ENCODE results near the gene ACOT8. TPM values are rescaled to one million over a fixed set of nuclear protein-coding genes. Genes with fewer than 3 reads are reported as not detected.

ACOT8 gene
- total and polyA plus RNA-seq, 4 donors, result 24.7 to 34.3 (median 31.9) TPM

DNA sequence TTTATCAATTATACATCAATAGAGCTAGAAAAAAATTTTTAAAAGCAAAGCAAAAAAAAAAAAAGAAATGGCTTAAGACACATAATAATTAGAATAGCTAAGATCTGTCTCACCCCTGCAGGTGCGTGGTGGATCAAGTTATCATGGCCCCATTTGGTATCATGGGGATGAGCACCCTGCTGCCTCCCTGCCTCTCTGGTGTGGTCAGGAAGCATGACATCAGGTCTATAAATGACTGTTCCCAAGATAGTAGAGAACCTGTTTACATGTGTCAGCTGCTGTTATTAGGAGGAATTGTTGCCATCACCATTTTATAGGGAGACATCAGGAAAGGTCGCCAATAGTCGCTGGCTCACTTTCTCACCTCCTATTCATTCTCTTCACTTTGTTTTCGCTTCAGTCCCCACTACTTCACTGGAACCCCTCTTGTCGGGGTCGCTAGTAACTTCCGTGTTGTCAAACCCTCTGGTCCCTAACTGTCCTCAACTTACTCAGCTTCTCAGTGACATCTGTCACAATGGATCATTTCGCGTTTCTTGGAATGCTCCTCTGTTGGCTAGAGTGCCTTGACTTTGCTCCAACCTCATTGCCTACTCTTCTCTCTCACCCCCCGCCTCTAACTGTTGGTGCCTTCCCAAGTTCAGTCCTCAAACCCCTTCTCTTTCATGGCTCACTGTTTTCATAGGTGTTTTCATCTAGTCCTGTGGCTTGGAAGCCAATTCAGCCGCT, 60.7 kb downstream of the ACOT8 start:
- H3K27me3 ChIP-seq (ENCODE audit: control insufficient read depth in 3 of 3, insufficient read depth in 3 of 3, low read length in 2 of 3), result no peaks in the 10 kb centered on the region
- no peak overlapping the region for H3K27ac ChIP-seq (ENCODE audit: low read depth in 1 of 2, low read length in 1 of 2)
- H3K9ac ChIP-seq (ENCODE audit: insufficient read depth in 1 of 2, low read length in 2 of 2), result no peak overlapping the region
- DNase-seq (no peak), ATAC-seq (ENCODE audit: insufficient read depth, low FRiP score) (no peak)
- H3K36me3 ChIP-seq (ENCODE audit: control insufficient read depth in 4 of 4, insufficient read depth in 4 of 4, low read length in 4 of 4), result peaks cover 15 to 23% (median 23%) of the 10 kb centered on the region in 4 donors
- H3K9me3 ChIP-seq (ENCODE audit: control insufficient read depth in 4 of 4, insufficient read depth in 3 of 4, low read length in 3 of 4), result no peaks in the 10 kb centered on the region
- TF ChIP-seq, protein P1, sequence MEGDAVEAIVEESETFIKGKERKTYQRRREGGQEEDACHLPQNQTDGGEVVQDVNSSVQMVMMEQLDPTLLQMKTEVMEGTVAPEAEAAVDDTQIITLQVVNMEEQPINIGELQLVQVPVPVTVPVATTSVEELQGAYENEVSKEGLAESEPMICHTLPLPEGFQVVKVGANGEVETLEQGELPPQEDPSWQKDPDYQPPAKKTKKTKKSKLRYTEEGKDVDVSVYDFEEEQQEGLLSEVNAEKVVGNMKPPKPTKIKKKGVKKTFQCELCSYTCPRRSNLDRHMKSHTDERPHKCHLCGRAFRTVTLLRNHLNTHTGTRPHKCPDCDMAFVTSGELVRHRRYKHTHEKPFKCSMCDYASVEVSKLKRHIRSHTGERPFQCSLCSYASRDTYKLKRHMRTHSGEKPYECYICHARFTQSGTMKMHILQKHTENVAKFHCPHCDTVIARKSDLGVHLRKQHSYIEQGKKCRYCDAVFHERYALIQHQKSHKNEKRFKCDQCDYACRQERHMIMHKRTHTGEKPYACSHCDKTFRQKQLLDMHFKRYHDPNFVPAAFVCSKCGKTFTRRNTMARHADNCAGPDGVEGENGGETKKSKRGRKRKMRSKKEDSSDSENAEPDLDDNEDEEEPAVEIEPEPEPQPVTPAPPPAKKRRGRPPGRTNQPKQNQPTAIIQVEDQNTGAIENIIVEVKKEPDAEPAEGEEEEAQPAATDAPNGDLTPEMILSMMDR (IDR thresholded peaks at IDR 0.05; ENCODE audit: control extremely low read depth, extremely low read depth), result no peak
- no peak overlapping the region for H3K4me3 ChIP-seq
- 93 to 98% methylated on average over 11 of the region's 11 CpGs for WGBS, 2 donors
- peaks cover 0 to 8% (median 4%) of the 10 kb centered on the region in 5 donors for H3K4me1 ChIP-seq (ENCODE audit: control insufficient read depth in 5 of 5, insufficient read depth in 5 of 5, low read length in 5 of 5)

DNA sequence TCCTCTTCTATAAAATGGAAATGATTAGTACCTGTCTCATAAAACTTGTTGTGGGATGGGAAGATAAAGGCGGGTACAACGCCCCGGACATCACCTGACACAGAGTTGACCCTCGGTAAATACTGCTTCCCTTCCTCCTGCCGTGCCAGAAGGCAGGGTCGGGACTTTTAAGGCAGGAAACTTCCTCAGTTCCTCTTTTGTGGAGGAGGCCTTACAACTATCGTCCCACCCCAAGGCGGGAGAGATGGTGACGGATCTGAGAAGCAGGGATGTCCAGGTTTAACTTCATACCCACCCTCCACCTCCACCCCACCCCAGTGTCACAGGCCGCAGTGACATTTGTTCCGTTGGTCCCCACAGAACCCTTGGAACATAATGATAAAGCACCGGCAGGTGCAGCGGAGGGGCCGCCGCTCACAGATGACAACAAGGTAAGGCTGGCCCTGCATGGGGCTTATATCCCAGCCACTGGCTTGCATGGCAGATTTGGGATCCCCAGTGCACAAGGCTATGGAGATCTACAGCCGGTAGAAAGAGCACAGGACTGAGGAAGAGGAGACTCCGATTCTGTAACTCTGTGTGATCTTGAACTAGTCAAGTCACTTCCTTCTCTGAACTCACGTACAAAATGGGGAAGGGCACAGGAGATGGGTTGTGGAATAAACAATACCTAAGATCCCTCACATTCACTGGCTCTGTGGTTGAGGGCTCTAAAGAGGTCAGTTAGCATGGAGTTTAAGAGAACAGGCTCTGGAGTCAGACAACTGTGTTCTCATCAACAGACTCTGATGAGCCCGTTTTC, 64.7 kb downstream of the ACOT8 start:
- no peak for DNase-seq
- peaks cover 12 to 23% (median 17%) of the 10 kb centered on the region in 4 donors for H3K36me3 ChIP-seq (ENCODE audit: control insufficient read depth in 4 of 4, insufficient read depth in 4 of 4, low read length in 4 of 4)
- peak overlapping the region; percentile 82 for H3K4me3 ChIP-seq
- H3K4me1 ChIP-seq (ENCODE audit: control insufficient read depth in 5 of 5, insufficient read depth in 5 of 5, low read length in 5 of 5), result peaks cover 0 to 8% (median 4%) of the 10 kb centered on the region in 5 donors
- no peaks in the 10 kb centered on the region for H3K9me3 ChIP-seq (ENCODE audit: control insufficient read depth in 4 of 4, insufficient read depth in 3 of 4, low read length in 3 of 4)
- peak; percentile 3 for ATAC-seq (ENCODE audit: insufficient read depth, low FRiP score)
- H3K9ac ChIP-seq (ENCODE audit: insufficient read depth in 1 of 2, low read length in 2 of 2), result peak overlapping the region; percentile 71 to 88
- TF ChIP-seq, protein P1 (IDR thresholded peaks at IDR 0.05; ENCODE audit: control extremely low read depth, extremely low read depth), result no peak
- no peaks in the 10 kb centered on the region for H3K27me3 ChIP-seq (ENCODE audit: control insufficient read depth in 3 of 3, insufficient read depth in 3 of 3, low read length in 2 of 3)
- WGBS, 2 donors, result 12 to 19% methylated on average over 19 of the region's 19 CpGs
- H3K27ac ChIP-seq (ENCODE audit: low read depth in 1 of 2, low read length in 1 of 2), result peak overlapping the region; percentile 90 to 96

Other genes with a start within 250 kb of the ACOT8 start
- gene WFDC10A, start 227.7 kb downstream of the ACOT8 start, total RNA-seq, result not detected
- not detected for gene WFDC10A, start 227.7 kb downstream of the ACOT8 start, polyA plus RNA-seq
- not detected for gene WFDC9, start 226.1 kb downstream of the ACOT8 start, total RNA-seq
- gene WFDC9, start 226.1 kb downstream of the ACOT8 start, polyA plus RNA-seq, result not detected
- gene WFDC11, start 187.2 kb downstream of the ACOT8 start, total RNA-seq, result not detected
- not detected for gene WFDC11, start 187.2 kb downstream of the ACOT8 start, polyA plus RNA-seq
- gene WFDC13, start 155.4 kb downstream of the ACOT8 start, total RNA-seq, result under 1 TPM in 1 of 2 donors, not detected in 1; 0.17 TPM
- under 1 TPM; 0.03 to 0.10 TPM for gene WFDC13, start 155.4 kb downstream of the ACOT8 start, polyA plus RNA-seq
- gene WFDC10B, start 152.4 kb downstream of the ACOT8 start, total RNA-seq, result 1 to 10 TPM in 1 of 2 donors, not detected in 1; 2.0 TPM
- gene WFDC10B, start 152.4 kb downstream of the ACOT8 start, polyA plus RNA-seq, result 1 to 10 TPM; 1.5 to 2.0 TPM
- not detected for gene SPINT4, start 135.0 kb downstream of the ACOT8 start, total RNA-seq
- not detected for gene SPINT4, start 135.0 kb downstream of the ACOT8 start, polyA plus RNA-seq
- gene WFDC3, start 65.5 kb downstream of the ACOT8 start, total RNA-seq, result 1 to 10 TPM; 1.8 to 3.6 TPM
- 10 to 100 TPM; 11.4 to 20.9 TPM for gene WFDC3, start 65.5 kb downstream of the ACOT8 start, polyA plus RNA-seq
- gene DNTTIP1, start 65.4 kb downstream of the ACOT8 start, total RNA-seq, result 10 to 100 TPM; 21.1 to 38.5 TPM
- gene DNTTIP1, start 65.4 kb downstream of the ACOT8 start, polyA plus RNA-seq, result 10 to 100 TPM; 66.4 to 72.1 TPM
- 1 to 10 TPM; 2.5 to 3.9 TPM for gene UBE2C, start 44.7 kb downstream of the ACOT8 start, total RNA-seq
- 10 to 100 TPM in 1 of 2 donors, 1 to 10 TPM in 1; 7.2 to 17.0 TPM for gene UBE2C, start 44.7 kb downstream of the ACOT8 start, polyA plus RNA-seq
- gene TNNC2, start 30.1 kb downstream of the ACOT8 start, total RNA-seq, result under 1 TPM in 1 of 2 donors, not detected in 1; 0.54 TPM
- 1 to 10 TPM; 1.1 to 1.5 TPM for gene TNNC2, start 30.1 kb downstream of the ACOT8 start, polyA plus RNA-seq
- gene SNX21, start 23.6 kb downstream of the ACOT8 start, total RNA-seq, result 10 to 100 TPM; 30.9 to 34.4 TPM
- 10 to 100 TPM; 15.9 to 16.2 TPM for gene SNX21, start 23.6 kb downstream of the ACOT8 start, polyA plus RNA-seq
- 1 to 10 TPM; 3.7 to 5.2 TPM for gene ZSWIM3, start 222 bp upstream of the ACOT8 start, total RNA-seq
- gene ZSWIM3, start 222 bp upstream of the ACOT8 start, polyA plus RNA-seq, result 1 to 10 TPM; 1.7 to 3.0 TPM
- gene ZSWIM1, start 23.8 kb upstream of the ACOT8 start, total RNA-seq, result 10 to 100 TPM in 1 of 2 donors, 1 to 10 TPM in 1; 5.2 to 11.1 TPM
- gene ZSWIM1, start 23.8 kb upstream of the ACOT8 start, polyA plus RNA-seq, result 1 to 10 TPM; 3.7 to 5.2 TPM
- 1 to 10 TPM; 2.1 to 3.8 TPM for gene SPATA25, start 30.2 kb upstream of the ACOT8 start, total RNA-seq
- gene SPATA25, start 30.2 kb upstream of the ACOT8 start, polyA plus RNA-seq, result under 1 TPM; 0.77 to 0.97 TPM
- 1 to 10 TPM; 5.8 to 8.3 TPM for gene NEURL2, start 33.8 kb upstream of the ACOT8 start, total RNA-seq
- gene NEURL2, start 33.8 kb upstream of the ACOT8 start, polyA plus RNA-seq, result 1 to 10 TPM; 1.5 to 3.9 TPM
- gene CTSA, start 33.9 kb upstream of the ACOT8 start, total RNA-seq, result 100 to 1,000 TPM in 1 of 2 donors, 10 to 100 TPM in 1; 72.2 to 170 TPM
- gene CTSA, start 33.9 kb upstream of the ACOT8 start, polyA plus RNA-seq, result 100 to 1,000 TPM; 109 to 247 TPM
- gene PLTP, start 54.8 kb upstream of the ACOT8 start, total RNA-seq, result 10 to 100 TPM; 63.6 to 97.7 TPM
- gene PLTP, start 54.8 kb upstream of the ACOT8 start, polyA plus RNA-seq, result 100 to 1,000 TPM in 1 of 2 donors, 10 to 100 TPM in 1; 26.9 to 125 TPM
- gene PCIF1, start 77.3 kb upstream of the ACOT8 start, total RNA-seq, result 10 to 100 TPM; 27.7 to 48.1 TPM
- gene PCIF1, start 77.3 kb upstream of the ACOT8 start, polyA plus RNA-seq, result 10 to 100 TPM; 28.4 to 35.6 TPM
- 10 to 100 TPM; 19.0 to 23.6 TPM for gene ZNF335, start 114.8 kb upstream of the ACOT8 start, total RNA-seq
- 10 to 100 TPM; 12.8 to 13.0 TPM for gene ZNF335, start 114.8 kb upstream of the ACOT8 start, polyA plus RNA-seq
- gene MMP9, start 151.5 kb upstream of the ACOT8 start, total RNA-seq, result 10 to 100 TPM; 31.1 to 35.0 TPM
- 10 to 100 TPM in 1 of 2 donors, 1 to 10 TPM in 1; 3.1 to 47.7 TPM for gene MMP9, start 151.5 kb upstream of the ACOT8 start, polyA plus RNA-seq
- gene SLC12A5, start 171.8 kb upstream of the ACOT8 start, total RNA-seq, result under 1 TPM in 1 of 2 donors, not detected in 1; 0.52 TPM
- not detected for gene SLC12A5, start 171.8 kb upstream of the ACOT8 start, polyA plus RNA-seq
- gene NCOA5, start 232.6 kb upstream of the ACOT8 start, total RNA-seq, result 10 to 100 TPM; 15.3 to 24.2 TPM
- 10 to 100 TPM; 11.1 to 14.9 TPM for gene NCOA5, start 232.6 kb upstream of the ACOT8 start, polyA plus RNA-seq